Vagina (tissue), 2 donors: ENCODE results near the gene PBX4. TPM values are rescaled to one million over a fixed set of nuclear protein-coding genes. Genes with fewer than 3 reads are reported as not detected.
"Not testable (repeated sequence)": the region's sequence is repeated elsewhere in the genome, so short reads cannot be mapped to it uniquely, and the experiment has no call there.

Source experiments
- DNase-seq, 2 donors: peaks; one replicate each; pipeline ENCODE4 v3.0.0-alpha.2; 2017; ENCODE audit errors: extremely low spot score in 2 of 2
- H3K27ac ChIP-seq: fragments of 200-600 bp; sonication (generic); one replicate; pipeline ENCODE4 v1.5.1; 2019
- H3K27me3 ChIP-seq: fragments of 200-600 bp; sonication (generic); one replicate; pipeline ENCODE4 v1.5.1; 2019
- H3K36me3 ChIP-seq, 2 donors: fragments of 200-600 bp; sonication (generic); one replicate each; pipeline ENCODE4 v1.5.1; 2017 to 2019
- H3K4me1 ChIP-seq: fragments of 200-600 bp; sonication (generic); one replicate; pipeline ENCODE4 v1.5.1; 2019
- H3K4me3 ChIP-seq, 2 donors: fragments of 200-600 bp; sonication (generic); 1 replicate in 1 of 2; 2 replicates in 1 of 2; pipeline ENCODE4 v1.5.1; 2016 to 2019
- H3K9me3 ChIP-seq: fragments of 200-600 bp; sonication (generic); one replicate; pipeline ENCODE4 v1.5.1; 2019
- CTCF ChIP-seq, 3 experiments: fragments of 450-650 bp in 2 of 3; fragments of 200-600 bp in 1 of 3; sonication (generic) in 1 of 3; IDR thresholded peaks; one replicate each; pipeline ENCODE4 v1.5.1; 2017 to 2019; ENCODE audit warnings: antibody characterized with exemption in 3 of 3, mild to moderate bottlenecking in 2 of 3, moderate library complexity in 2 of 3
- POLR2A ChIP-seq, 2 donors: fragments of 450-650 bp; IDR thresholded peaks; one replicate each; pipeline ENCODE4 v1.6.1; 2017; ENCODE audit warnings: antibody characterized with exemption in 2 of 2, mild to moderate bottlenecking in 2 of 2, moderate library complexity in 2 of 2
- POLR2AphosphoS5 ChIP-seq, 2 donors: sonication (generic); formaldehyde crosslinking; IDR thresholded peaks; one replicate each; pipeline ENCODE4 v1.9.0; 2017; ENCODE audit warnings: antibody characterized with exemption in 2 of 2, mild to moderate bottlenecking in 2 of 2, low read depth in 1 of 2; ENCODE audit not compliant: insufficient read depth in 1 of 2
- intact Hi-C: fragments of 100-400 bp; cut with DNase I; formaldehyde crosslinking; loops from one replicate; pipeline ENCODE4 v1.15.1; 2023
- total RNA-seq: library from RNA; depleted of rRNA; stranded (reverse); fragments of >200 nt; gene quantifications from one replicate; pipeline ENCODE4 v1.2.3, GENCODE V29; 2016

The PBX4 gene
- 5.2 TPM for total RNA-seq

- Histone ChIP-seq H3K27me3 (no peaks in the 10 kb centered on the region), H3K27ac (no peak within 1 kb of the TSS), H3K4me3 (peak within 1 kb of the TSS; percentile 40 to 45), H3K9me3 (no peaks in the 10 kb centered on the region), H3K4me1 (peaks cover 7% of the 10 kb centered on the region), H3K36me3 (no peaks in the 10 kb centered on the region)
- intact Hi-C loops: no loop called here
- DNase-seq: no peak
- TF ChIP-seq POLR2AphosphoS5 (IDR thresholded peaks at IDR 0.05; ENCODE audit: insufficient read depth in 1 of 2, low read depth in 1 of 2) (peak in 1 of 2 donors; percentile 42), POLR2A (IDR thresholded peaks at IDR 0.05) (no peak)
These were observed at the start of gene PBX4 for GRCh38 chr19:19618219-19619051. Gene PBX4 (minus strand): TSS chr19:19618687. CDS start chr19:19618629, 58 bp downstream.

GRCh38 chr19:19665420-19665948, 47.0 kb upstream of the PBX4 start:
- intact Hi-C loops, H3K4me3 ChIP-seq: not testable (repeated sequence)
- peaks cover 53% of the 10 kb centered on the region for H3K4me1 ChIP-seq

GRCh38 chr19:19663256-19664120, 45.0 kb upstream of the PBX4 start, which contains the start of gene ATP13A1:
Gene ATP13A1 (minus strand): TSS chr19:19663676. CDS start chr19:19663666, 10 bp downstream.
- peak within 1 kb of the TSS; percentile 96 to 99 for H3K4me3 ChIP-seq
- peak in 1 of 2 donors; percentile 98 for DNase-seq
- peaks cover 0 to 9% of the 10 kb centered on the region in 2 donors for H3K36me3 ChIP-seq
- no peaks in the 10 kb centered on the region for H3K9me3 ChIP-seq
- intact Hi-C loops: no loop called here
- H3K4me1 ChIP-seq: peaks cover 44% of the 10 kb centered on the region
- TF ChIP-seq POLR2AphosphoS5 (IDR thresholded peaks at IDR 0.05; ENCODE audit: insufficient read depth in 1 of 2, low read depth in 1 of 2): peak; percentile 88 to 90
- TF ChIP-seq CTCF (IDR thresholded peaks at IDR 0.05): no peak
- peak within 1 kb of the TSS; percentile 85 for H3K27ac ChIP-seq
- no peaks in the 10 kb centered on the region for H3K27me3 ChIP-seq

More at GRCh38 chr19:19665420-19665948, 47.0 kb upstream of the PBX4 start:
- H3K9me3 ChIP-seq, H3K27ac ChIP-seq, H3K36me3 ChIP-seq, DNase-seq, H3K27me3 ChIP-seq: not testable (repeated sequence)

GRCh38 chr19:19662871-19663255, 44.4 kb upstream of the PBX4 start:
- intact Hi-C loops: no loop called here
- no peaks in the 10 kb centered on the region for H3K27me3 ChIP-seq
- TF ChIP-seq POLR2AphosphoS5 (IDR thresholded peaks at IDR 0.05; ENCODE audit: insufficient read depth in 1 of 2, low read depth in 1 of 2): no peak
- no peak for TF ChIP-seq POLR2A (IDR thresholded peaks at IDR 0.05)

GRCh38 chr19:19662344-19662743, 43.9 kb upstream of the PBX4 start:
- Histone ChIP-seq H3K36me3 (peaks cover 0 to 21% of the 10 kb centered on the region in 2 donors), H3K27ac (no peak overlapping the region), H3K4me1 (peaks cover 33% of the 10 kb centered on the region), H3K9me3 (no peaks in the 10 kb centered on the region), H3K4me3 (peak overlapping the region; percentile 96 to 99), H3K27me3 (no peaks in the 10 kb centered on the region)
- DNase-seq: no peak
- no peak for TF ChIP-seq CTCF (IDR thresholded peaks at IDR 0.05)
- TF ChIP-seq POLR2A (IDR thresholded peaks at IDR 0.05): no peak
- TF ChIP-seq POLR2AphosphoS5 (IDR thresholded peaks at IDR 0.05; ENCODE audit: insufficient read depth in 1 of 2, low read depth in 1 of 2): no peak
- intact Hi-C loops: no loop called here

More at GRCh38 chr19:19662871-19663255, 44.4 kb upstream of the PBX4 start:
- Histone ChIP-seq H3K9me3 (no peaks in the 10 kb centered on the region), H3K27ac (peak overlapping the region; percentile 85), H3K36me3 (peaks cover 0 to 15% of the 10 kb centered on the region in 2 donors), H3K4me3 (peak overlapping the region; percentile 96 to 99), H3K4me1 (peaks cover 38% of the 10 kb centered on the region)
- DNase-seq: no peak

- Histone ChIP-seq H3K4me3 (no peak overlapping the region), H3K27me3 (no peaks in the 10 kb centered on the region), H3K36me3 (peaks cover 0 to 26% of the 10 kb centered on the region in 2 donors), H3K27ac (no peak overlapping the region), H3K4me1 (peaks cover 33% of the 10 kb centered on the region), H3K9me3 (no peaks in the 10 kb centered on the region)
- peak in 1 of 2 donors; percentile 75 for DNase-seq
- intact Hi-C loops: no loop called here
- TF ChIP-seq CTCF (IDR thresholded peaks at IDR 0.05): no peak
- no peak for TF ChIP-seq POLR2A (IDR thresholded peaks at IDR 0.05)
- TF ChIP-seq POLR2AphosphoS5 (IDR thresholded peaks at IDR 0.05; ENCODE audit: insufficient read depth in 1 of 2, low read depth in 1 of 2): no peak
These were observed 43.3 kb upstream of the PBX4 start for GRCh38 chr19:19661675-19662251.
